Nephron progenitor cell (in vitro differentiated cells): ENCODE measurements around the gene RHCE.
"Not testable (repeated sequence)": the region's sequence is repeated elsewhere in the genome, so short reads cannot be mapped to it uniquely, and the experiment has no call there.

Source experiments
- DNase-seq: peaks from one replicate; pipeline ENCODE4 v3.0.0; 2021
- H3K27ac Mint-ChIP-seq: 2 replicates; pipeline ENCODE4 v1.8.0; 2021; ENCODE audit warnings: mild to moderate bottlenecking, moderate library complexity, mixed read lengths
- H3K27me3 Mint-ChIP-seq: 2 replicates; pipeline ENCODE4 v1.8.0; 2021; ENCODE audit warnings: mild to moderate bottlenecking, low read depth, mixed read lengths; ENCODE audit not compliant: poor library complexity
- H3K36me3 Mint-ChIP-seq: 2 replicates; pipeline ENCODE4 v1.8.0; 2021; ENCODE audit warnings: low read depth, mixed read lengths
- H3K4me1 Mint-ChIP-seq: 2 replicates; pipeline ENCODE4 v1.8.0; 2021; ENCODE audit warnings: mixed read lengths
- H3K4me3 Mint-ChIP-seq: 2 replicates; pipeline ENCODE4 v1.8.0; 2021; ENCODE audit warnings: mild to moderate bottlenecking, moderate library complexity, mixed read lengths
- H3K9me3 Mint-ChIP-seq: 2 replicates; pipeline ENCODE4 v1.8.0; 2021; ENCODE audit warnings: mild to moderate bottlenecking, moderate library complexity, mixed read lengths
- TF ChIP-seq, protein P1 (sequence below): fragments of 200-600 bp; sonication (generic); IDR thresholded peaks from 2 replicates; pipeline ENCODE4 v1.5.0; 2021; ENCODE audit warnings: antibody characterized with exemption

The RHCE gene

DNA sequence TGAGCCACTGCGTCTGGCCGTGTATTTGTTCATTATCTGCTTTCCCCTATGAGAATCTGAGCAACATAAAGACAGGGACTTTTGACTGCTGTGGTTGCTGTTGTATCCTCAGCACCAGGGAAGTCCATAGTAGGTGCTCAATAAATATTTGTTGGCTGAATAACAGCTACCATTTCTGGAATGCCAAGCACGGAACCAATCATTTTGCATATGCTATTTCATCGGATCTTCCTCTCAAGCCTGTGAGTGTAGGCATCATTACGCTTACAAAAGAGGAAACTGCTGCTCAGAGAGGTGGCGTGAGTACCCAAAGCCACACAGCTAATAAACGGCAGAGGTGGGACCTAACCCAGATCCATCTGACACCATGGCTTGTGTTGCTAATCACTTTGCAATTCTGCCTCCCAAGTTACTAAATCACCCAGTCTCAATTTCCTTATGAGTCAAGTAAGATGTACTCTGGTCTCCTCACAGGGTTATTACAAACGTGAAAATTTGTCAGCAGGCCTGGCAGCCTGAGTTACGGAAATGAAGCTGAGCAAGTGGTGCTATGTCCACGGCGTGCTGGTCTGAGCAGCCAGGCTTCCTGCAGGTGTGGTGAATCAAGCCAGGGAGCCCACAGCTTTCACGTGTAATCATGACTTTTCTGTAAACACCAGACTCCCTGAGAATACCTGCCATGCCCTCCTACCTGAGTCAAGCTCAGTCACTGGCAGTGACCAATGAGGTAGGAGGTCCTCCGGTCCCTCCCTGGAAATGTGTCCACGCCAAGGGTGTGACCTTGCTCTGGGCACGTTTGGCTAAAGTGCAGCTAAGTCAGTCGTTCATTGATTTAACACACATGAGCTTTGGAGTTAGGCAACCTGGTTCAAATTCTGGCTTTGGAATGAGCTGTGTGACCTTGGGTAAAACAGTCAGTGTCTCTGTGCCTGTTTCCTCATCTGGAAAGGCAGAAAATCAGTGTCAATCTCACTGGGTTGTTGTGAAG lies 4.8 kb upstream of the RHCE start:
- TF ChIP-seq, protein P1, sequence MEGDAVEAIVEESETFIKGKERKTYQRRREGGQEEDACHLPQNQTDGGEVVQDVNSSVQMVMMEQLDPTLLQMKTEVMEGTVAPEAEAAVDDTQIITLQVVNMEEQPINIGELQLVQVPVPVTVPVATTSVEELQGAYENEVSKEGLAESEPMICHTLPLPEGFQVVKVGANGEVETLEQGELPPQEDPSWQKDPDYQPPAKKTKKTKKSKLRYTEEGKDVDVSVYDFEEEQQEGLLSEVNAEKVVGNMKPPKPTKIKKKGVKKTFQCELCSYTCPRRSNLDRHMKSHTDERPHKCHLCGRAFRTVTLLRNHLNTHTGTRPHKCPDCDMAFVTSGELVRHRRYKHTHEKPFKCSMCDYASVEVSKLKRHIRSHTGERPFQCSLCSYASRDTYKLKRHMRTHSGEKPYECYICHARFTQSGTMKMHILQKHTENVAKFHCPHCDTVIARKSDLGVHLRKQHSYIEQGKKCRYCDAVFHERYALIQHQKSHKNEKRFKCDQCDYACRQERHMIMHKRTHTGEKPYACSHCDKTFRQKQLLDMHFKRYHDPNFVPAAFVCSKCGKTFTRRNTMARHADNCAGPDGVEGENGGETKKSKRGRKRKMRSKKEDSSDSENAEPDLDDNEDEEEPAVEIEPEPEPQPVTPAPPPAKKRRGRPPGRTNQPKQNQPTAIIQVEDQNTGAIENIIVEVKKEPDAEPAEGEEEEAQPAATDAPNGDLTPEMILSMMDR: no peak
- H3K4me3 Mint-ChIP-seq: no peak overlapping the region
- no peak for DNase-seq
- peaks cover 10% of the 10 kb centered on the region for H3K4me1 Mint-ChIP-seq
- H3K27ac Mint-ChIP-seq: no peak overlapping the region
- no peaks in the 10 kb centered on the region for H3K9me3 Mint-ChIP-seq
- H3K27me3 Mint-ChIP-seq: peaks cover 20% of the 10 kb centered on the region
- H3K36me3 Mint-ChIP-seq: no peaks in the 10 kb centered on the region

DNA sequence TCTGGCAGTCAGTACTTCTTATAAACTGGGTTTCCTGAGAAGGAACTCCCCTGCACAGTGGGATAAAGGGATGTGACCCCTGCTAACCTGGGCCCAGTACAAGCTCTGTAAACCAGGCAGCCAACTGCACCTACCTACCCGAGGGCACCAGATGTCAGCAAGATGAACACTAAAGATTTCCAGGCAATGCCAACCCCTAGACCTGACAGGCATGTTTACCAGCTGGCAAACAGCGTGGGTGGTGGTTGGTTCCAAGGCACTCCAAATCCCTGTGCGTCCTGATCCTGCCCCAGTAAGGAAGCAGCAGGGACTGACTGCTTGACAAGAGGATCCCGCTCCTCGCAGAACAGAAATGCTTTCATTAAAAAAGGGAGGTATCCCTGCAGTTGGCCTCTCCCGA lies 2.6 kb upstream of the RHCE start:
- not testable (repeated sequence) for H3K4me3 Mint-ChIP-seq, H3K27ac Mint-ChIP-seq

DNA sequence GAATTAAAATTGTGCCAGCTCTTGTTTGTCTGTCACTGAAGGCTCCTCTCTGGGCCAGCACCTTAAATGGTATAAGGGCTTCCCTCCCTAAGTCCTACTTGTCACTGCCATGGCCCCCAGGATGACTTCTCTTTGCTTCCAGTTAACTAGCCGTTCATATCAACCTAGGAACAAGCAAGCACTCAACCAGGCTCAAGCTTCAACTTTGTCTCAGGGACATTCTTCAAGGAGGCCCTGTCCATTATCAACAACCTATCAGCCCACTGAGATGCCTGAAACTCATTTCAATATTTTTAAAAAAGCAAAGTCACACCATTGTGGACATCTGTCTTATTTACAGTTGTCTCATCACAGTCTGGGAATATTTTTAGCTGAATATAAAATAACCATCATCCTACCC lies 1.3 kb downstream of the RHCE start:
- H3K27ac Mint-ChIP-seq, H3K9me3 Mint-ChIP-seq, DNase-seq, H3K4me3 Mint-ChIP-seq, H3K4me1 Mint-ChIP-seq, H3K36me3 Mint-ChIP-seq: not testable (repeated sequence)
- H3K27me3 Mint-ChIP-seq: peaks cover 19% of the 10 kb centered on the region

More for the DNA sequence above, 2.6 kb upstream of the RHCE start:
- DNase-seq, H3K4me1 Mint-ChIP-seq, H3K36me3 Mint-ChIP-seq, H3K9me3 Mint-ChIP-seq: not testable (repeated sequence)
- peaks cover 20% of the 10 kb centered on the region for H3K27me3 Mint-ChIP-seq

DNA sequence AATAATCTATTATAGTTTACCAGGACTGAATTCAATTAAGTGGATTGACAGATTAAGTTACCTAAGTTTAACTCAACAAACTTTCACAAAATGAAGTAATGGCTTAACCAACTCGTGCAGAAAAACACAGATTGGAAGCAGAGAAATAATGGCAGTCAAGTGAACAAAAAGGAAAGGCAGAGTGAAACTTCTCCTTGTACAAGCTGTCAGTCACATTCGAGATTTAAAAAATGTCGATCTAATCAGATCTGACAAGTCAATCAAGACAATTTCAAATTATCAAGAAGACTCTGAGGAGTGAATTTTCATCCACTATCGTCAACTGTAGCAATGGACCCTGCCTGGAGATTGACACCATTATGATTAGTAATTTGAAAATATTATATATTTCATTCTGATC lies 3.3 kb downstream of the RHCE start:
- H3K9me3 Mint-ChIP-seq, H3K36me3 Mint-ChIP-seq, H3K4me3 Mint-ChIP-seq, H3K27me3 Mint-ChIP-seq, H3K27ac Mint-ChIP-seq, H3K4me1 Mint-ChIP-seq, DNase-seq: not testable (repeated sequence)

DNA sequence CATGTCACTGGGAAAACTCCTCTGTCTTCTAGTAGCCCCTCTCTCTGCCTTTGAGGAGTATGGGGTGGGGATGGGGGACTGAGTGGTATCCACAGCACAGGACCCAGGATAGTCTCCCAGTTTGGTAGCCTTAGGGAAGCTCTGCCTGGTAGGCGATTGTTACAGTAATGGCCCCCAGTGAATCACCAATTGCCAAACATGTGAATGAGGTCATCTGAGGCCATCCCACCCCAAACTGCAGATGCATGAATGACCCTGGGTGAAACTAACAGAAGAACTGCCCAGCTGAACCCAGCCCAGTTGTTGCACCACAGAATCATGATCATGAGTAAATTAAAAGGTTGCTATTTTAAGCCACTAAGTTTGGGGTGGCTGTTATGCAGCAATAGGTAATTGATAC lies 6.0 kb downstream of the RHCE start:
- H3K9me3 Mint-ChIP-seq, H3K4me1 Mint-ChIP-seq: not testable (repeated sequence)

DNA sequence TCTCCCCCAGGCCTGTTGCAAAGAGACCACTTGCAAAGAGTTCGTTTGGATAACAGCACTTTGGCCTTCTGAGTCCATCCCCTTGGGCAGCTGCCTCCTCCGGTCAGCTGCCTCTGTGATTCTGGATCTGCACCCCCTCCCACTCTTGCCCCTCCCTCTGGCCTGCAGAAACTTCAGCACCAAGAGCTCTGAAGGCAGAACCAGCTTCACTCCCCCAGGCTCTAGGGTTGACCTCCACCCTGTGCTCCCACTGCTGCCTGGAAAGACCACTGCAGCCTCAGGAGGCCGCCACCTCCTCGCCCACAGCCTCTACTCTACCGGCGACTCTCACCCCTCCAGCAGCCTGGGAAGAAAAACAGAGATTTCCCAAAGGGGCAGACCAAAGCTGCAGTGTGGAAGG lies 6.5 kb downstream of the RHCE start:
- not testable (repeated sequence) for H3K27me3 Mint-ChIP-seq, H3K4me3 Mint-ChIP-seq, H3K27ac Mint-ChIP-seq, DNase-seq, H3K36me3 Mint-ChIP-seq, H3K9me3 Mint-ChIP-seq, H3K4me1 Mint-ChIP-seq

More for the DNA sequence above, 6.0 kb downstream of the RHCE start:
- not testable (repeated sequence) for DNase-seq, H3K4me3 Mint-ChIP-seq, H3K36me3 Mint-ChIP-seq, H3K27ac Mint-ChIP-seq, H3K27me3 Mint-ChIP-seq

DNA sequence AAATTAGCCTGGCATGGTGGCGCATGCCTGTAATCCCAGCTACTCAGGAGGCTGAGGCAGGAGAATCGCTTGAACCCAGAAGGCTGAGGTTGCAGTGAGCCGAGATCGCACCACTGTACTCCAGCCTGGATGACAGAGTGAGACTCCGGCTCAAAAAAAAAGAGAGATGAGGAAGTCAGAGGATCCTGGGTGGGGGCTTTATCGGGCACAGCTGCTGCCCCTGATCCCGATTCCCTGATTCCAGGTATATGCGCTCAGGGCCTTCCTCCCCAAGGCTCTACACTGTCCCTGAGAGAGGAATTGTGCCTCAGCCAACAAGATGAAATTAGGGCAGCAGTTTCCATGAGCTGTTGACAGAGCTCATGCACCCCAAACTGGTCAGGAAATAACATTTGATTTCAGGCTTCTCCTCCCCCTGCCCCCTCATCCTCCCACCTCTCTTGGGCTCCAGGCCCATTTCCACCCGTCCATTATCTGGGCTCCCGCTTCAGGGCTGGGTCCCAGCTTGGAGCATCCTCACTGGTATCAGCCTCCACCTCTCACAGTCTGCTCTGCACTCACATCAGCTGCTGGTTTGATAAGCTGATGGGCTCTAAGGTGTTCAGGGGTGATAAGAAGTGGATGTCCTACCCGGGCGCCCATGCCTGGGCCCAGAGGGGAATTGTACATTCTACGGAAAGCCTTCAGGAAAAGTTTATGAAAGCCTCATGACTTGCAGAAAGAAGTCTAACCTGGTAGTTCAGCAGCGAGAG lies 7.6 kb downstream of the RHCE start:
- not testable (repeated sequence) for H3K27me3 Mint-ChIP-seq, H3K36me3 Mint-ChIP-seq, H3K4me1 Mint-ChIP-seq, H3K27ac Mint-ChIP-seq, DNase-seq, H3K9me3 Mint-ChIP-seq, H3K4me3 Mint-ChIP-seq

DNA sequence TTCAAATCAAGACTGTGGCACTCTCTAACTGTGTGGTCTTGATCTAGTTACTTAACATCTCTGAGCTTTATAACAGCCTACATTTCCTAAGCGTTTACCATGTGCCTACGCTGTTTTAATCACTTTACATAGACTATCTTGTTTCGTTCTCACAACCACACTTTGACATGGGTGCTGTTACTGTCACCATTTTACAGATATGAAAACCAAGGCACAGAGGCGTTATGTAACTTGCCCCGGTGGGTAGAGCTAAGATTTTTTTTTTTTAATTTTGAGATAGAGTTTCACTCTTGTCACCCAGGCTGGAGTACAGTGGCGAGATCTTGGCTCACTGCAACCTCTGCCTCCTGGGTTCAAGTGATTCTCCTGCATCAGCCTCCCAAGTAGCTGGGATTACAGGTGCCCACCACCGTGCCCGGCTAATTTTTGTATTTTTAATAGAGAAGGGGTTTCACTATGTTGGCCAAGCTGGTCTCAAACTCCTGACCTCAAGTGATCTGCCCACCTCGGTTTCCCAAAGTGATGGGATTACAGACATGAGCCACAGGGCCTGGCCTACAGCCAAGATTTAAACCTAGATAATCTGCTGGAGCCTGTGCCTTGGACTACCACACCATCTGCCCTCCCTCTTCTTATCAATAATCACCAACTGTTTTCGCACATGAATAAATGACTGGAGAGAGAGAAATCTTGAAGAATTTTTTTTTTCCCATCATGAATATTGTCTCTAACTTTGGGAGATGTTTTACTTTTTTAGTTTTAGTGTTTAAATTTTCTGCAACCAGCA lies 10.8 kb downstream of the RHCE start:
- not testable (repeated sequence) for DNase-seq, H3K27me3 Mint-ChIP-seq, H3K36me3 Mint-ChIP-seq, H3K9me3 Mint-ChIP-seq, H3K4me1 Mint-ChIP-seq, H3K4me3 Mint-ChIP-seq, H3K27ac Mint-ChIP-seq

DNA sequence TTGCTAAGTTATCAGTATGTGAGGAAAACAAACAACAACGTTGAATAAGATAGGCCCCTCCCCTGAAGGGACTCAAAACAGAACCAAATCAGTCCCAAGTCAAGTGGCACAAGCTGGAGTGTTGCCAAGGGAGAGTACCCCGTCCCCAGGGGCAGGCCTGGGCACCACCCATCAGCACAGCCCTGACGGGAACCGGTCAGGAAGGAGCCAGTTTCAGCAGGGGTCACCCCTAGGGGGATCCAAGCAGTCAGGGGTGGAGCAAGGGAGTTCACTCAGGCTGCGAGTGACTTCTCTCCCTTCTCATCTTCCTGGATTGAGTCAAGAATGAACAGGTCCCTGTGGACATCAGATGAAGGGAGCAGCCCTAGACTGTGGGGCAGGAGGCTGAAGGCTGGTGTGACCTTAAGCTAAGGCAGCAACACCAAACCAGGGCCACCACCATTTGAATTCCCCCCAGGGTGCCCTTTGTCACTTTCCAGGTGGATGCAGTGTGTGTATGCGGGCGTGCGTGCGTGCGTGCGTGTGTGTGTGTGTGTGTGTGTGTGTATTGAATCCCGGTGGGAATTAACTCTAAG lies 14.8 kb downstream of the RHCE start:
- not testable (repeated sequence) for H3K4me1 Mint-ChIP-seq, H3K27ac Mint-ChIP-seq, H3K36me3 Mint-ChIP-seq, H3K9me3 Mint-ChIP-seq, DNase-seq, H3K4me3 Mint-ChIP-seq
- peaks cover 17% of the 10 kb centered on the region for H3K27me3 Mint-ChIP-seq
